HG03135 (cell line): Measurements from ENCODE around the gene TGFB1I1.
"Not testable (repeated sequence)": the region's sequence is repeated elsewhere in the genome, so short reads cannot be mapped to it uniquely, and the experiment has no call there.

Experiments used
- ATAC-seq: cut with Tn5 transposase; IDR thresholded peaks from one replicate; pipeline ENCODE4 v1.9.1; 2021; ENCODE audit warnings: mild to moderate bottlenecking, moderate library complexity; ENCODE audit not compliant: unreplicated experiment

The TGFB1I1 gene

GRCh38 chr16:31508706-31509195, 36.8 kb downstream of the TGFB1I1 start:
- ATAC-seq: no peak

DNA sequence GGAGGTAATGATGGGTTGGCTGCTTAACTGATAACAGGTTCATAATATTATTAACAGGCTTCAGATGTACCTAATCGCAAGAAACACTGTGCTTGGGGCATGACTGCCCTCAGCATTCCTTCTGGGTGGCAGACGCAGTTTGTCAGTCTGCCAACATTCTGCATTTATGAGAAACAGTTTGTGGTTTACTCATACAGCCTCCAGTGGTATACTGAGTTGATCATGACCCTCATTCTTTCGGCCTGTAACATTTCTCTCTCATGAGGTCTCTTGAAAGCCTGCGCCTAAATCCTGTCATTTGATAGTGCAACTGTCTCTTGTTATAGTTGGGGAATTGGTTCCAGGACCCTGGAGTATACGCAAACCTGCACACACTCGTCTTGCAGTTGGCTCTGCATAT, 41.2 kb downstream of the TGFB1I1 start:
- ATAC-seq: no peak

- ATAC-seq: no peak
Measured at GRCh38 chr16:31513884-31514283, 41.9 kb downstream of the TGFB1I1 start.

GRCh38 chr16:31517800-31518402, 45.9 kb downstream of the TGFB1I1 start:
- ATAC-seq: no peak

- no peak for ATAC-seq
Measured at GRCh38 chr16:31519759-31520431, 47.9 kb downstream of the TGFB1I1 start.

DNA sequence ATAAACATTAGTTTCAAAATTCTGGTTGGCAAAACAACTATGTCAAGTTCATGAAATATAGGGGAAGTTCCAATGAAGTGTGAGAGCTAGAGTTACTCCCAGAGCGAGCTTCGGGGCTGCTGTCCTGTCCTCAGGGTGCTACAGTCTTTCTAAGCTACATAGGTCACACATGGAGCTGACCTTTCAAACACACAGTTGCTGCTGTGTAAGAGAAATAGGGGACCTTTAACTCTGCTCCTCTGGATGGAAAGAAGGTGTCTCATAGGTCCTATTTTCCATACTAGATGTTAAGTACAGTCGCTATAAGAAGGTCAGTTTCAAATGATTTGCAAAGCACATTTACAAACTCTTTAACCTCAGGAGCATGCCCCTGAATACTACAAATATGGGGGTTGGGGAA, 49.4 kb downstream of the TGFB1I1 start:
- ATAC-seq: no peak

DNA sequence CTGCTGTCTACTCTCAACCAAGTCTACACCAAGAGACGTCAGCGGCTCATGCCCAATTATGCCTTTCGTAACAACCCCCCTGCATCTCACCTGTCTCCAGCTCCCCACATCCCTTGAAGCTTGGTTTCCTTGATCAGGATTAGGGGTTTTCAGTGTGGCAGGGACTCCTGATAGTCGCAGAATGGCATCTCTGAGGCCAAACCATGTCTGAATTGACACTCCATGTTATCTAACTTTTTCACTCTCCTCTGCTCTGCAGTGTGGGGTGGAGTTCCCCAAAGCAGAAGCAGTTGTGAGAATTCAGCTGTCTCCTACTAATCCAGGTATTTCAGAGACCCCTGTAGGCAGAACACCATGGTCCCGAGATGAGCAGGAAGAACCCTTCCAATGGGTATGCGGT, 50.1 kb downstream of the TGFB1I1 start:
- ATAC-seq: no peak

GRCh38 chr16:31523768-31524167, 51.8 kb downstream of the TGFB1I1 start:
- ATAC-seq: not testable (repeated sequence)

DNA sequence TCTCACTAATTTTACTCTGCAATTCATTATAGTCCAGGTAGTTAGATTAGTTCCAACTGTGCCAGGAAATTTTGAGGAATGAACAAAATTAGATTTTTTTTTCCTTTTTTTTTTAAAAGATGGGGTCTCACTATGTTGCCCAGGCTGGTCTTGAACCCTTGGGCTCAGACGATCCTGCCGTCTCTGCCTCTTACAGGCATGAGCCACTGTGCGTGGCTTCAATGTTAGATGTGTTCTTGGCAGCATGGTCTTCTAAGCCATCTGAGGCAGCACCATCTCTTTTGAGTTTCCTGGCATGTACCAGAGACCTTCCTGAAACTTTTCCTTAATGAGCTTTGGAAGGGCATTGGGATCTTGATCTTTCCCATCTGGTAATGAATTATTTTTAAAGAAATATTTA, 53.2 kb downstream of the TGFB1I1 start:
- ATAC-seq: no peak
